NCI-H1694 (cell line): ENCODE data around the gene DOP1B.
A peak's percentile ranks its signal among the peaks of the same experiment; 100 is the strongest.
"Not testable (repeated sequence)": the region's sequence is repeated elsewhere in the genome, so short reads cannot be mapped to it uniquely, and the experiment has no call there.

ENCODE experiments used
- DNase-seq: peaks from one replicate; lab custom pipeline; 2025; lab: John Stamatoyannopoulos, UW

The DOP1B gene

DNA sequence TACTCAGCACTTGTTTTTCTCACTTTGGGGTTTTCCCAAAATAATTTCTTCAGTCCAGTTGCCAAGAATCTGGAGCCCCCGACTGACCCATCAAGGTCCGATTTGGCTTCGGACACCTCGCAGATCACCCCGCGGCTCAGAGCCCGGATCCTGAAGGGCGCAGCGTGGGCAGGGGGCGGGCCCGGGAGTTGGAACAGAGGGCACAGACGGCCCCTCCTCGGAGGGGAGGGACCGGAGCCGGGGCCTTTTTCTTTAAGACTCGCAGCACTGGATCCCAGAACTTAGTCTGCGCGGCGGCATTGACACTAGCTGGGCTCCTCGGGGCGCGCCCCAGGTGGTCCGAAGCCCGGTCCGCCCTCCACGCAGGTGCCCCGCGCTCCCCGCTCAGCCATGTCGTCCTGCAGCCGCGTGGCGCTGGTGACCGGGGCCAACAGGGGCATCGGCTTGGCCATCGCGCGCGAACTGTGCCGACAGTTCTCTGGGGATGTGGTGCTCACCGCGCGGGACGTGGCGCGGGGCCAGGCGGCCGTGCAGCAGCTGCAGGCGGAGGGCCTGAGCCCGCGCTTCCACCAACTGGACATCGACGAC lies 21.7 kb upstream of the DOP1B start, which contains the start of gene CBR3:
Gene CBR3 (plus strand): TSS at position 277 of the 588 bp plus-strand sequence. CDS start 114 bp downstream, at position 391.
- no peak for DNase-seq

DNA sequence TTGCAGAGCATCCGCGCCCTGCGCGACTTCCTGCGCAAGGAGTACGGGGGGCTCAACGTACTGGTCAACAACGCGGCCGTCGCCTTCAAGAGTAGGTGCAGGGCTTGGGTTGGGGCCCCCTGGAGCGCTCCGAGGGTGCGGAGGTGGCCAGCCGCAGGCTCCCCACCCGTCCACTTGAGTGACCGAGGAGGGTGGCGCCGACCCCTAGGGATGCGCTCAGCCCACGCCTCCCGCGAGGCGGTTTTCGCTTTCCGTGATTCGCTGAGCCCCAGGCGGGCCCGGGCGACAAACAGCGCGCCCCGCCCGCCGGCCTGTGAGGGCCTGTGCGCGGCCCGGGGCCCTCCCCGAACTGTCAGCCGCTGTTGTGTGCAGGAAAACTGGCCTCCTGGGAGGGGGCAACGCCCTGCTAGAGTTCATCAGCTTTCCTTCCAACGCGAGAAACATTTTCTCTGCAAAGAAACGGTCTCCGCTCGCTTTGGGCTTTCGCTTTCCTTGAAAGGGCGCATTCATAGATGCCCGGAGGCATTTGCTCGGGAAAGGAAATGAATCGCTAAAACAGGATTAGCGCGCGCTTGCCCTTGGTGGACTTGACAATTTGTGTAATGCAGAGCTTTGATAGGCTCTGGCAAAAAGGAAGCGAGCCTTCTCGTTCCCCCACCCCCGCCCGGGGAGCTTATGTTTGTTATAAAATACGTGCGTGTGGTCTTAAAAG lies 21.1 kb upstream of the DOP1B start:
- DNase-seq: no peak

- DNase-seq: not testable (repeated sequence)
Measured at GRCh38 chr21:36139791-36140190, 16.8 kb upstream of the DOP1B start.

- DNase-seq: peak; percentile 98
Measured at GRCh38 chr21:36141513-36141925, 15.1 kb upstream of the DOP1B start.

GRCh38 chr21:36144233-36144632 lies 12.4 kb upstream of the DOP1B start:
- not testable (repeated sequence) for DNase-seq

GRCh38 chr21:36145259-36145658 lies 11.4 kb upstream of the DOP1B start:
- DNase-seq: no peak

DNA sequence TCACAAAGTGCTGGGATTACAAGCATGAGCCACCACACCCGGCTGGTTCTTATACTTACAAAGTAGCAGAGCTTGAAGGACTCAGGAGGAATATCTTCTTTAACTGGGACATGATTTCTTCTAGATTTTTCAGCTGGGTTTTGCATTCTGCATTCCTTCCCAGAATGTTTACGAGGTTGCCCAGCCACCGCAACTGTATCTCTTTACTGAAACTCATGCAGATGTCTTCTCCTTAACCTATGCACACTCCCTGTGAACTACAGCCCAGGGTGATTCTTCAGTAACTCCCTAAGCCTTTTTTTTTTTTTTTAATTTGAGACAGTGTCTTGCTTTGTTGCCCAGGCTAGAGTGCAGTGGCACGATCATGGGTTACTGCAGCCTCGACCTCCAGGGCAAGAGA lies 8.7 kb upstream of the DOP1B start:
- no peak for DNase-seq

DNA sequence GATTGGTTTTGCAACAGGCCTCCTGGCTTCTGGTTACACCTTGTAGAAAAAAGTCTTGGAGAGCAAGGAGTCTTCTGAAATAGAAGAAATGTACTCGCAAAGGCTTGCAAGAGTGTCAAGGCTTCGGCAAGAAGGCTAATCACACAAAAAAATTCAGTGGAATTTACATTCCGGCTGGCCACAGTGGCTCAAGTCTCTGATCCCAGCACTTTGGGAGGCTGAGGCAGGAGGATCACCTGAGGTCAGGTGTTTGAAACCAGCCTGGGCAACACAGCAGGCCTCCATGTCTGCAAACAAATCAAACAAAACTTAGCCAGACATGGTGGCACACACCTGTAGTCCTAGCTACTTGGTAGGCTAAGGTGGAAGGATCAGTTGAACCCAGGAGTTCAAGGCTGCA lies 7.7 kb upstream of the DOP1B start:
- no peak for DNase-seq

GRCh38 chr21:36149788-36150711 lies 6.6 kb upstream of the DOP1B start:
- no peak for DNase-seq

DNA sequence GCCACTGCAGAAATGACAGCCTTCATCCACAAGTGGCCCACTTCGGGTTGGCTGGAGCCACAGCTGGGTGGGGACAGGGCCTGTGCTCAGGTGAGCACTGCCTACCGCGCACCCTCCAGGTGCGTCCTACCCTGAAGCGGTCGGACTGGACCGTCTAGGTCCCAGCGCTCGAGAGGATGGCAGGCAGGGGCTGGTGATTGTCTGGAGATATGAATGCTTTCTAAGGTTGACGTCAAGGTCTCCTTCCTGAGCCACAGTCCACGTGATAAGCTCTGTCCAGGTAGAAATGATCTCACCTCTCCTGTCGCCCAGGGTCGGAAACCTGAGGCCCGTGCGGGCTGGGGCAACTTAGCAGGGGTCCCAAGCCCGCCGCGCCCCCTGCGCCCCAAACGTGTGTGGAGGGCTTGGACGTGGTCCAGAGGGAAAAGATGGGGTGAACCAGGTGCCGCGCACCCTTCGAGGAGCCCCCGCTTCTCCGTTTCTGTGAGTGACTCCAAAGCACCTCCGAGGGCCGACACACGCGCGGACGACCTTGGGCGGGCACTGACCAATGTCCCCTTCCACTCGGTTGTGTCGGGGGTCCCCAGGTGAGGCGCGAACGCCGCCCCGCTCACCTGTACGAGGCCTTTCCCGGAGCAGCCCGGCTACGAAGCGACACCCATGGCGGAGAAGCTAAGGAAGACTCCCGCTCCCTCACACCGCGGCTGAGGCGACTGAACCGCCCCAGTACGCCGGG lies 853 bp upstream of the DOP1B start:
- no peak for DNase-seq

DNA sequence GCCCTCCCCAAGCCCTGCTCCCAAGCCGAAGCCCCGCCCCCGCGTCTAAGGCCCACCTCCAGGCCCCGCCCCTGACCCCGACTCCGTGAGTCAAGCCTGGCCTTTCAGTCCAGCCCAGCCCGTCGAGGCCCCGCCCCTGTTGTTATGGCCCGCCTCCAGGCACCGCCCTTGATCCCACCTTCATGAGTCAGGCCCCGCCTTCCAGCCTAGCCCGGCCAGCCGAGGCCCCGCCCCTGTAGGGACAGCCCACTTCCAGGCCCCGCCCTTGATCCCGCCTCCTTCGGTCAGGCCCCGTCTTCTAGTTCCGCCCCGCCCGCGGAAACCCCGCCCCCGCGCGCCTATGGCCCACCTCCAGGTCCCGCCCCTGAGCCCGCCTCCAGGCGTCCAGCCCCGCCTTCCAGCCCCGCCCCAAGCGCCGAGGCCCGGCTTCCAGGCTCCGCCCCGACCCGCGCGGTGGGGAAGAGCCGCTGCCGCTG lies 247 bp upstream of the DOP1B start:
- DNase-seq: peak; percentile 99

- DNase-seq: no peak
Measured at GRCh38 chr21:36159356-36159921, 2.8 kb downstream of the DOP1B start.

DNA sequence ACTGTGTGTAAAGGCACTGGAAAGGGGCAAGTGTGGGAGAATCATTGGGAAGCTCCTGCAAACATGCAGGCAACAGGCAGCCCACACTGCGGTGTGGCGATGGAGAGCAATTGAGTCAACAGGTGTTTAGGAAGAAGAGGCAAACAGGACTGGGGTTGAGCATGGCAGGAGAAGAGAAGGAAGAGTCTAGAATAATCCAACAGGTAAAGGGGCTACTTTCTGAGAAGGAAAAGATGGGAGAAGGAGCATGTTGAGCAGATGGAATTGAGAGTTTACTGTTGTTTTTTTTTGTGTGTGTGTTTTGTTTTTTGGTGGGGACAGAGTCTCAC lies 4.2 kb downstream of the DOP1B start:
- DNase-seq: no peak

DNA sequence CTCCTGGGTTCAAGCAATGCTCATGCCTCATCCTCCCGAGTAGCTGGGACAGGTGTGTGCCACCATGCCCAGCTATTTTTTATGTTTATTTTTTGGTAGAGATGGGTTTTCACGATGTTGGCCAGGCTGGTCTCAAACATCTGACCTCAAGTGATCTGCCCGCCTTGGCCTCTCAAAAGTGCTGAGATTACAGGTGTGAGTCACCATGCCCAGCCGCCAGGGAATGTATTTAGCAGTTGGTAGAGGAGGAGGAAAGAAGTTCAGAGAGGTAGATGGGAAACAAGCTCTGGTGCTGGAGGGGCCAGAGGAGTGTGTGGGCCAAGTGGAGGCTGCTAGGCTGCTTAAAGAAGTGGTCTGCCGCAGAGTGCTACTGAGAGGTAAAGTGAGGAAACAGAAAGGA lies 6.0 kb downstream of the DOP1B start:
- DNase-seq: no peak

DNA sequence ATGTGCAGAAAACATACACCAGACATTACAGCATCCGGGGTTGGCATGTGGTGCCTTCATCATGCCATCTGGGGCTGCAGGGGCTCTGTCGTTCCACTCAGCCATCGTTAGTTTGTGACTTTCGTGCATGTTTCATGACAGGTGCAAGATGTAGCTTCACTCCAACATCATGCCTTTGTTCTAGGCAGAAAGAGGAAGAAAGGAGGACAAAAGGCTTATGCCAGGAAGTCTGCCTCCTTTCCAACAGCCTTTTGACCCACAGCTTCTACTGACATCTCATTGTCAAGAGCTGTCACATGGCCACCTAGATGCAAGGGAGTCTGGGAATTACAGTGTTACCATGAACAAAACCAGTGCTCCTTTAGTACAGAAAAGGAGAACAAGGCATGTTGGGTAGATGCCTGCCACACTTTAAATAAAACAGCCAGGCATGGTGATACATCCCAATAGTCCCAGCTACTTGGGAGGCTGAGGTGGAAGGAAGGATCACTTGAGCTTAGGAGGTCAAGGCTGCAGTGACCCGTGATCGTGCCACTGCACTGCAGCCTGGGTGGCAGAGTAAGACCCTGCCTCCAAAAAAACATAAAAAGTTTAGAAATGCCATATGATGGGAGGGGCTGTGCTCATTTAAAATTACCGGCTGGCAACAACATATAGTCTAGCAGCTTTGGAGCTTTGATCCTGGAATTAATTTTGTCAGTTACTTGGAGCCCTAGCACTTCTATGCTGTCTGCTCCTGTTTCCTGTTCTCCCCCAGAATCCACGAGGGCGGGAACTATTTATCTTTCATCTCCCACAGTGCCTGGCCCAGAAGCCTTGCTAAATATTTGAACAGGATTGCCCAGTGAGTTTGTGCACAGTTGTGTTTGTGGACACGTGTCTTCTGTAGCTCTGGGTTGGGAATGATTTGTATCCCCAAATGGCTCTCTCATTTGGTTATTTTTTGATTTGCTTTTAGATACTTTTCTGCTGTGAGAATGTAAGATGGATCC lies 7.4 kb downstream of the DOP1B start:
- DNase-seq: peak; percentile 38

- no peak for DNase-seq
Measured at GRCh38 chr21:36165356-36165755, 8.7 kb downstream of the DOP1B start.

DNA sequence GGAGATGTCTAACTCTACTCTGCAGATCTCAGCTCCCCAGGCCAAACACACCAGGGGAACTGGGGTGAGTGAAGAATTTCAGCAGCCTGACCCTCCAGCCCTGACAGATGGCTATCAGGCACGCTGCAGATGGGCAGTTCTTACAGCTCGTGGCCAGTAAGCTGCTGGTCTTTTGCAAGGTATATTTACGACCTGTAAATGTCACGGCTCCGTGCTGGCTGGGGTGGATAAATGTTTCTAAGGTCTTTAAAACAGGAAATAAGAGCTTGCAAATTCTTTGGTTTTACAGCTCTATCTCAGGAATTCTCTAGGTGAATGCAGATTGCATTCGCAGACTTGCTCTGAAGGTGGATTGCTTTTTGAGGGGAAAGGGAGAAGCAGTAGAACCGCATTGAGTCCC lies 10.1 kb downstream of the DOP1B start:
- DNase-seq: no peak

- no peak for DNase-seq
Measured at GRCh38 chr21:36167541-36167940, 10.9 kb downstream of the DOP1B start.

DNA sequence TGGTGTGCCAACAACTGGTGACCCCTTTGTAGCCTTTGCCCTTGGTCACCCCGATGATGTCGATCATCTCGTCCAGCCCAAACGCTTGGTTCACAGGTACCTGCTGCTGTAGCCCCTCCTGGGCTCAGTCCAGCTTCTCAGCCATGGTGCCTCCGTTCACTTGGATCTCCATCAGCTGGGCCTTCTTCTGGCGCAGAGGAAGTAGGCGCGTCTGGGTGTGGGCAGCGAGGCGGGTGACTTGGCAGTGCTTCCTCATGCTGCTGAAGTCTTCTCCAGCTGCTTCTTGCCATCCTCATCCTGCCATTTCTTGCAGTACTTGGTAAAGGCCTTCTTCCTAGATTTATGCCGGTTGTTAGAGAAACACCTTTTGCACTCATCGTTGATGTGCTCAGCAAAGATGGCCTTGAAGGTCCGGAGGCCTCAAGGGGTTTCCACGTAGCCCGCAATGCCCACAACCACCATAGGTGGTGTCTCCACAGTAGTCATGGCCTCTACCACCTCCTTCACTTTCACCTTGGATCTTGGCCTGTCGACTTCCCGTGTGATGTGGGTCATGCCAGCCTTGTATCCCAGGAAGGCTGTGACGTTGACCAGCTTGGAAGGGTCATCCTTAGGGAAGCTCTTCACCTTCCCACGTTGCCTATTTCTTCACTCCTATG lies 13.0 kb downstream of the DOP1B start:
- no peak for DNase-seq

DNA sequence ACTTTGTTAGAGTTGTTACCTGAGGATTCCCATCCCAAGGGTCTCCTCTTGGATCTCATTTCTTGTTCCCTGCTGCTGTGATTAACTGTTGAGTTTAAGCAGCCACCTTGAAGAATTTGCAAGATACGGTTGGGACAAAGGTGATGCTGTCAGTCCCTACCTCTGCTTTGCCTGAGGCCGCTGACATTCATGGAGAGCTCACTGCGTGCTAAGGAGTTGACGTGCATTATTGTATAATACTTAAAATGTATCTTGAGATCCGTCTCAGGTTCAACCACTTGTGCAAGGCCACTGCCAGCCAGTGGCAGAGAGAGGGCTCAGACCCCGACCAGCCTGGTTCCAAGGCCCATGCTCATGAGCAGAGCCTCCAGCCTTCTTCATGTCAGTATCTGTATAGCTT lies 14.2 kb downstream of the DOP1B start:
- no peak for DNase-seq
